SH-SY5Y (cell line): Measurements from ENCODE around the gene ZNF664.

Source experiments
- GATA2 ChIP-seq: IDR thresholded peaks from 2 replicates; pipeline ENCODE4 v1.6.1; 2011; ENCODE audit warnings: mild to moderate bottlenecking, low read depth, low read length
- GATA3 ChIP-seq: IDR thresholded peaks from 2 replicates; pipeline ENCODE4 v1.6.1; 2011; ENCODE audit warnings: low read depth, mild to moderate bottlenecking, low read length, moderate library complexity

DNA sequence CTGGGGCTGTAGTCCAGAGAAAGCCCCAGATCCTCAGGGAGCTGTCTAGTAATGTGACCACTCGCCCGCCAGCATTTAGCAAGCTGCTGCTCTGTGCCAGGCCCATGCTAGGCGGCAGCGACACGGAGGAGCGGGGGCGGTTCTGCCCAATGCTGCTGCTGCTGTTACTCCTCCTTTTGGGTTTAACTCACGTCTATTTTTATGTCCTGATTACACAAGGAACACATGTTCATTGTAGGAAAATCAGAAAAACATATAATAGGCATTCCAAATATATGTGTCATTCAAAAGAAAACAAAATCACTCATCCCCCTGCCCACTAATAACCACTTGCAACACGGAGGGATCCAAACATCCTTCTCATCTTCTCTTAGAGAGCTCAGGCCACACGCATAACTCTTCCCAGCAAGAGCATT is 30.8 kb upstream of the ZNF664 start:
- TF ChIP-seq GATA2: no peak
- no peak for TF ChIP-seq GATA3
